ENCODE data around the gene LETMD1.
"Not testable (repeated sequence)": the region's sequence is repeated elsewhere in the genome, so short reads cannot be mapped to it uniquely, and the experiment has no call there.

DNA sequence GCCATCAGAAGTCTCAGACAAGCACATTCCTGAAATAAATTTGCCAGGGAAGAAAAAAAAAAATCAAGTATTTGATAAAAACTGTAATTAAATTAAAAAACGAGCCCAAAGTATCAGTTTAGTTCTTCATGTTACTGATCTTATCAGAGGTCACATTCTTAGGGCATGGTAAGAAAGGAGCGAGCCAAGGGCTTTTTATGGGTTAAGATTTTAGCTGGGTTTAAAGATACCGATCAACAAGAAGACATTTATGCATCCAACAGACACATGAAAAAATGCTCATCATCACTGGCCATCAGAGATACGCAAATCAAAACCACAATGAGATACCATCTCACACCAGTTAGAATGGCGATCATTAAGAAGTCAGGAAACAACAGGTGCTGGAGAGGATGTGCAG is 30.2 kb downstream of the LETMD1 start:
- TF ChIP-seq, protein P1, sequence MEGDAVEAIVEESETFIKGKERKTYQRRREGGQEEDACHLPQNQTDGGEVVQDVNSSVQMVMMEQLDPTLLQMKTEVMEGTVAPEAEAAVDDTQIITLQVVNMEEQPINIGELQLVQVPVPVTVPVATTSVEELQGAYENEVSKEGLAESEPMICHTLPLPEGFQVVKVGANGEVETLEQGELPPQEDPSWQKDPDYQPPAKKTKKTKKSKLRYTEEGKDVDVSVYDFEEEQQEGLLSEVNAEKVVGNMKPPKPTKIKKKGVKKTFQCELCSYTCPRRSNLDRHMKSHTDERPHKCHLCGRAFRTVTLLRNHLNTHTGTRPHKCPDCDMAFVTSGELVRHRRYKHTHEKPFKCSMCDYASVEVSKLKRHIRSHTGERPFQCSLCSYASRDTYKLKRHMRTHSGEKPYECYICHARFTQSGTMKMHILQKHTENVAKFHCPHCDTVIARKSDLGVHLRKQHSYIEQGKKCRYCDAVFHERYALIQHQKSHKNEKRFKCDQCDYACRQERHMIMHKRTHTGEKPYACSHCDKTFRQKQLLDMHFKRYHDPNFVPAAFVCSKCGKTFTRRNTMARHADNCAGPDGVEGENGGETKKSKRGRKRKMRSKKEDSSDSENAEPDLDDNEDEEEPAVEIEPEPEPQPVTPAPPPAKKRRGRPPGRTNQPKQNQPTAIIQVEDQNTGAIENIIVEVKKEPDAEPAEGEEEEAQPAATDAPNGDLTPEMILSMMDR (conservative IDR thresholded peaks at IDR 0.05; ENCODE audit: low read length), result not testable (repeated sequence)
- TF ChIP-seq EZH2phosphoT487 (IDR thresholded peaks at IDR 0.05; ENCODE audit: borderline replicate concordance), result not testable (repeated sequence)
